HUES6 (cell line): Measurements from ENCODE around the gene SYNPO2.
"Not testable (repeated sequence)": the region's sequence is repeated elsewhere in the genome, so short reads cannot be mapped to it uniquely, and the experiment has no call there.

Experiments used
- H3K27ac ChIP-seq: 2 replicates; pipeline ENCODE4 v1.7.0; 2013; ENCODE audit warnings: low read depth, mild to moderate bottlenecking, low read length, inconsistent platforms
- H3K27me3 ChIP-seq: 2 replicates; pipeline ENCODE4 v1.6.1; 2013; ENCODE audit warnings: low read length; ENCODE audit not compliant: control insufficient read depth, insufficient read depth
- H3K36me3 ChIP-seq: 2 replicates; pipeline ENCODE4 v1.6.1; 2013; ENCODE audit warnings: low read length; ENCODE audit not compliant: control insufficient read depth, insufficient read depth
- H3K4me1 ChIP-seq: 2 replicates; pipeline ENCODE4 v1.6.1; 2013; ENCODE audit warnings: low read length; ENCODE audit not compliant: control insufficient read depth, insufficient read depth
- H3K4me3 ChIP-seq: 2 replicates; pipeline ENCODE4 v1.5.1; 2013; ENCODE audit warnings: low read depth, low read length
- H3K9ac ChIP-seq: one replicate; pipeline ENCODE4 v1.6.1; 2013; ENCODE audit warnings: mild to moderate bottlenecking, low read length
- H3K9me3 ChIP-seq: 2 replicates; pipeline ENCODE4 v1.6.1; 2013; ENCODE audit warnings: low read depth, low read length; ENCODE audit not compliant: control insufficient read depth, insufficient read depth

Gene SYNPO2

DNA sequence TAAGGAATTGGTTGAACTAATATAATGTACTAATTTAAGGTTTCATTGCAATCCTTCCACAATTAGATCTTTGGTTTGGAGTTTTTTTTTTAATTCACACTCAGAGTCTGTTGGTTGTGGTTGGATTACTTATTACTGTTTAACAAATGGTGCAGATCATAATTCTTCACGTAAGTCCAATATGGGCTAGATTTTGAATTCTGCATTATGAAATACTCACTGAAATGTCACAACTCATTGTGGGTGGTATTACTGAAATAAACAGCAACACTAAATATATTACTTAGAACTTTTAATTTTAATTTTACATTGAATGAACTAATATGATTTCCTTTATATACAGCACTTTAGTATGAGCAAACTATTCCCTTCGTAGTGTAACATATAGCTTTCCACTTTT is 152.7 kb downstream of the SYNPO2 start:
- no peak overlapping the region for H3K4me3 ChIP-seq
- no peaks in the 10 kb centered on the region for H3K36me3 ChIP-seq
- H3K27me3 ChIP-seq: no peaks in the 10 kb centered on the region
- H3K9ac ChIP-seq: no peak overlapping the region
- peaks cover 43% of the 10 kb centered on the region for H3K4me1 ChIP-seq
- no peak overlapping the region for H3K27ac ChIP-seq
- H3K9me3 ChIP-seq: no peaks in the 10 kb centered on the region

- no peaks in the 10 kb centered on the region for H3K36me3 ChIP-seq
- H3K4me3 ChIP-seq: no peak overlapping the region
- no peak overlapping the region for H3K27ac ChIP-seq
- H3K4me1 ChIP-seq: peaks cover 40% of the 10 kb centered on the region
- no peaks in the 10 kb centered on the region for H3K27me3 ChIP-seq
- no peaks in the 10 kb centered on the region for H3K9me3 ChIP-seq
- no peak overlapping the region for H3K9ac ChIP-seq
Observed at GRCh38 chr4:119041951-119042560, 153.4 kb downstream of the SYNPO2 start.

DNA sequence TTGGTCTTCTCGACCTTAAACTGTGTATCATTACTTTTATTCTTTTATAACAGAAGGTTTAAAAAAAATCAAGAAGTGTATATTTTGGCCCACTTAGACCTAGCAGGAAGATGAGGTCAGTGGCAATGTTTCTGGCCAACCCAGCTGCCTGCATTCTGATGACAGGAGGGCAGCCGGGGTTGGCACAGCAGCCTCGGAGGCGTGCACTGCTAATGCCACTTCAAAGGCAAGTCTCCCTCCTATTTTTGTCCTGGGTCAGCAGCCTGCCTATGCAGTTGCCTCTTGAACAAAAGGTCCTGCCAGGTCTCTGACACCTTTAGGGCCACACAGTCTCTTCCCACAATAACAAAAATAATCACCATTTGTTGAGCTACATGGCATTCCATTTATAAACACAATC is 157.6 kb downstream of the SYNPO2 start:
- H3K4me1 ChIP-seq: peaks cover 21% of the 10 kb centered on the region
- no peak overlapping the region for H3K27ac ChIP-seq
- H3K4me3 ChIP-seq: no peak overlapping the region
- H3K9ac ChIP-seq: no peak overlapping the region
- no peaks in the 10 kb centered on the region for H3K9me3 ChIP-seq
- H3K36me3 ChIP-seq: no peaks in the 10 kb centered on the region
- no peaks in the 10 kb centered on the region for H3K27me3 ChIP-seq

- not testable (repeated sequence) for H3K27me3 ChIP-seq, H3K27ac ChIP-seq, H3K9me3 ChIP-seq, H3K9ac ChIP-seq, H3K4me3 ChIP-seq, H3K36me3 ChIP-seq
- peaks cover 15% of the 10 kb centered on the region for H3K4me1 ChIP-seq
Observed at GRCh38 chr4:119047059-119047458, 158.4 kb downstream of the SYNPO2 start.

GRCh38 chr4:119048446-119048845 is 159.8 kb downstream of the SYNPO2 start:
- H3K4me3 ChIP-seq: no peak overlapping the region
- H3K9me3 ChIP-seq: no peaks in the 10 kb centered on the region
- H3K36me3 ChIP-seq: no peaks in the 10 kb centered on the region
- 0 out of 2 replicates have a peak, but pooled peaks cover under 1% of the 10 kb centered on the region for H3K4me1 ChIP-seq
- no peaks in the 10 kb centered on the region for H3K27me3 ChIP-seq
- no peak overlapping the region for H3K9ac ChIP-seq
- no peak overlapping the region for H3K27ac ChIP-seq

- no peaks in the 10 kb centered on the region for H3K9me3 ChIP-seq
- no peak overlapping the region for H3K9ac ChIP-seq
- no peaks in the 10 kb centered on the region for H3K36me3 ChIP-seq
- no peak overlapping the region for H3K4me3 ChIP-seq
- no peaks in the 10 kb centered on the region for H3K27me3 ChIP-seq
- H3K27ac ChIP-seq: no peak overlapping the region
- H3K4me1 ChIP-seq: no peaks in the 10 kb centered on the region
Observed at GRCh38 chr4:119049342-119049741, 160.7 kb downstream of the SYNPO2 start.

DNA sequence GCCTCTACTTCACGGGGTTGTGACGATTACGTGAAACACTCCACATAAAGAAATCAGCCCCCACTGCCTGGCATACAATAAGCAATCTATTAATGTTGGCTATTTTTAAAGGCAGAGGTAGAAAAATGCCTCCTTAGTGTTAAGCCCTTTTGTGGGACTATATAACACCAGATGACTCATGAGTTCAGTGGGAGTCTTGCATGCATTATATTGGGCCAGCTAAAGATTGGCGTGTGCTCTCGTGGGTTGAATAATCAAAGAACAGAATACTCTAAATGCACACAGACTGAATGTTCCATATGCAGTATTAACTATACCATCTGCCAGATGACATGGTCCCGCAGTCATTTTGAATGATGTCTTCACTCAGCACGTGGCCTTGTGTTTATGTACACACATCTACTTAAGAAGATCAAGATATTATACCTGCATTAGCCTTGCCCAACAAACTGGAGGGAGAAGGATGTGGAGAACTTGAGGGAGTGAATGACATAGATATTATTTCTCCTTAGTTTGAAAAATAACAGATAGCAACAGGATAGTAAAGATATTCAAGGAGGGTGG is 162.0 kb downstream of the SYNPO2 start:
- no peaks in the 10 kb centered on the region for H3K27me3 ChIP-seq
- H3K4me3 ChIP-seq: no peak overlapping the region
- H3K9ac ChIP-seq: no peak overlapping the region

GRCh38 chr4:119053245-119053644 is 164.6 kb downstream of the SYNPO2 start:
- Histone ChIP-seq H3K9me3 (no peaks in the 10 kb centered on the region), H3K36me3 (no peaks in the 10 kb centered on the region), H3K27me3 (no peaks in the 10 kb centered on the region), H3K4me1 (no peaks in the 10 kb centered on the region), H3K4me3 (no peak overlapping the region), H3K27ac (no peak overlapping the region), H3K9ac (no peak overlapping the region)

More for the DNA sequence above, 162.0 kb downstream of the SYNPO2 start:
- no peaks in the 10 kb centered on the region for H3K36me3 ChIP-seq
- H3K4me1 ChIP-seq: no peaks in the 10 kb centered on the region
- H3K9me3 ChIP-seq: no peaks in the 10 kb centered on the region
- H3K27ac ChIP-seq: no peak overlapping the region

DNA sequence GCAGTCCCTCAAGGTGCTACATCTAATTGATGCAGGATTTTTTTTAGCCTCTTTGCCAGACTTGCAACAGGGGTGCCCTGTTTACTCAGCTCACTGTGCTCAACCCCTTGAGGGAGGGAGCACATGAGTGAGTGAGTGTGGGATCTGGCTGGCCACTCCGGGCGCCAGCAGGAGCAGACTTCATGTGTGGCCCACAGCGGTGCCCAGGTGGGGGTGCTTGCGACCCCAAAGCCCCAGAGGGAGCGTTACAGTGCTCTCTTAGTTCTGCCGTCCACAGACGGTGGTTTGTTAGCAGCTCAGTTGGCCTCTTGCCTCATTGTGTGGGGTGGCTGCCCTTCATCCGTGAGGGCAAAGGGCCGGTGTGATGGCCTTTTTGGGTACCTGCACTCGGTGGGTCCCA is 165.3 kb downstream of the SYNPO2 start:
- H3K27me3 ChIP-seq: no peaks in the 10 kb centered on the region
- H3K9ac ChIP-seq: no peak overlapping the region
- no peak overlapping the region for H3K27ac ChIP-seq
- H3K4me1 ChIP-seq: no peaks in the 10 kb centered on the region
- no peaks in the 10 kb centered on the region for H3K36me3 ChIP-seq
- no peaks in the 10 kb centered on the region for H3K9me3 ChIP-seq
- H3K4me3 ChIP-seq: no peak overlapping the region

DNA sequence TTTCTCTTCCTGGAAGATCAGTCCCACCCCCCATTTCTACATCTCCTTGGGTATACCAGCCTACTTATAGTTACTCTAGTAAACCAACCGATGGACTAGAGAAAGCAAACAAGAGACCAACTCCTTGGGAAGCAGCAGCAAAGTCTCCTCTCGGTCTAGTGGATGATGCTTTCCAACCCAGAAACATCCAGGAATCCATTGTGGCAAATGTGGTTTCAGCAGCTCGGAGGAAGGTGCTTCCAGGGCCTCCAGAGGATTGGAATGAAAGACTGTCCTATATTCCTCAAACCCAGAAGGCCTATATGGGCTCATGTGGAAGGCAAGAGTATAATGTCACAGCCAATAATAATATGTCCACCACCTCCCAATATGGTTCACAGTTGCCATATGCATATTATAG is 168.8 kb downstream of the SYNPO2 start:
- no peak overlapping the region for H3K27ac ChIP-seq
- no peaks in the 10 kb centered on the region for H3K4me1 ChIP-seq
- H3K27me3 ChIP-seq: no peaks in the 10 kb centered on the region
- no peaks in the 10 kb centered on the region for H3K9me3 ChIP-seq
- H3K36me3 ChIP-seq: no peaks in the 10 kb centered on the region
- H3K9ac ChIP-seq: no peak overlapping the region
- no peak overlapping the region for H3K4me3 ChIP-seq

GRCh38 chr4:119059221-119059620 is 170.6 kb downstream of the SYNPO2 start:
- Histone ChIP-seq H3K4me3 (no peak overlapping the region), H3K9ac (no peak overlapping the region), H3K9me3 (no peaks in the 10 kb centered on the region), H3K4me1 (no peaks in the 10 kb centered on the region), H3K27me3 (no peaks in the 10 kb centered on the region), H3K27ac (no peak overlapping the region), H3K36me3 (no peaks in the 10 kb centered on the region)
